Activated CD4-positive, alpha-beta memory T cell treated with anti-CD3 and anti-CD28 coated beads, Interleukin-2, amount 10 ng/mL, durations not matched to agents 7 days and 5 days (primary cell): ENCODE measurements around the gene PIGH. TPM values are rescaled to one million over a fixed set of nuclear protein-coding genes. Genes with fewer than 3 reads are reported as not detected.

Source experiments
- CTCF ChIA-PET: fragments of 350-600 bp; sonication (Branson Sonifier 250); formaldehyde crosslinking; loops from one replicate; lab custom pipeline; 2021; ENCODE audit warnings: antibody characterized with exemption, inconsistent platforms; lab: Charles Lee
- POLR2A ChIA-PET: fragments of 350-600 bp; sonication (Branson Sonifier 250); formaldehyde crosslinking; loops from one replicate; lab custom pipeline; 2021; ENCODE audit warnings: antibody characterized with exemption; lab: Charles Lee
- DNase-seq: peaks from one replicate; pipeline ENCODE4 v3.0.0-alpha.2; 2020
- H3K27ac Mint-ChIP-seq: one replicate; pipeline ENCODE4 v1.8.0; 2021; ENCODE audit warnings: mild to moderate bottlenecking, mixed read lengths
- H3K27me3 Mint-ChIP-seq: one replicate; pipeline ENCODE4 v1.8.0; 2021; ENCODE audit warnings: mixed read lengths
- H3K36me3 Mint-ChIP-seq: one replicate; pipeline ENCODE4 v1.8.0; 2021; ENCODE audit warnings: low read depth, mixed read lengths
- H3K4me1 Mint-ChIP-seq: one replicate; pipeline ENCODE4 v1.8.0; 2021; ENCODE audit warnings: mixed read lengths
- H3K4me3 Mint-ChIP-seq: one replicate; pipeline ENCODE4 v1.8.0; 2021; ENCODE audit warnings: mild to moderate bottlenecking, mixed read lengths
- H3K9me3 Mint-ChIP-seq: one replicate; pipeline ENCODE4 v1.8.0; 2021; ENCODE audit warnings: mixed read lengths
- total RNA-seq, 2 experiments: library from RNA; stranded (reverse); gene quantifications; one replicate each; pipeline ENCODE4 v1.2.3, GENCODE V29; 2021

The PIGH gene
- total RNA-seq, 2 experiments from 2014 or later = 15.7 to 16.4 TPM

DNA sequence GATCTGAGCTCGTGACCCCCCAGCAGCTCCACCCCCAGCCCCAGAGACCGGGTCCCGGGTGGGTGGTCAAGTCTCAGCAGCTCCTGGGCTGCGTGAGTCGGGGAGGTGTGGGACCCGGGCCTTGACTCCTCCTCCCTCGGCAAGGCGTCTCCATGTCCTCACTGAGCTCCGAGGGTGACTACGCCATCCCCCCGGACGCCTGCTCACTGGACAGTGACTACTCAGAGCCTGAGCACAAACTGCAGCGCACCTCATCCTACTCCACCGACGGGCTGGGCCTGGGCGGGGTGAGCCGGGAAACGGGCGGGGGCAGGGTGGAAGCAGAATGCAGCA lies 28.1 kb downstream of the PIGH start:
- no peaks in the 10 kb centered on the region for H3K9me3 Mint-ChIP-seq
- no peaks in the 10 kb centered on the region for H3K27me3 Mint-ChIP-seq
- peaks cover 6% of the 10 kb centered on the region for H3K4me1 Mint-ChIP-seq
- no peak overlapping the region for H3K27ac Mint-ChIP-seq
- CTCF ChIA-PET = interaction anchor here (0.9 to 4.8 kb wide), 22 partner anchors 9 to 212 kb away, joined by 3 to 137 read pairs (median 5); partner anchors contain the start of genes ATP6V1D, PIGH and PLEK2
- H3K4me3 Mint-ChIP-seq = no peak overlapping the region
- POLR2A ChIA-PET = interaction anchor here (0.8 to 1.9 kb wide), 6 partner anchors 28 to 147 kb away, joined by 3 to 5 read pairs (median 4); partner anchors contain the start of gene PIGH
- no peaks in the 10 kb centered on the region for H3K36me3 Mint-ChIP-seq
- DNase-seq = no peak

DNA sequence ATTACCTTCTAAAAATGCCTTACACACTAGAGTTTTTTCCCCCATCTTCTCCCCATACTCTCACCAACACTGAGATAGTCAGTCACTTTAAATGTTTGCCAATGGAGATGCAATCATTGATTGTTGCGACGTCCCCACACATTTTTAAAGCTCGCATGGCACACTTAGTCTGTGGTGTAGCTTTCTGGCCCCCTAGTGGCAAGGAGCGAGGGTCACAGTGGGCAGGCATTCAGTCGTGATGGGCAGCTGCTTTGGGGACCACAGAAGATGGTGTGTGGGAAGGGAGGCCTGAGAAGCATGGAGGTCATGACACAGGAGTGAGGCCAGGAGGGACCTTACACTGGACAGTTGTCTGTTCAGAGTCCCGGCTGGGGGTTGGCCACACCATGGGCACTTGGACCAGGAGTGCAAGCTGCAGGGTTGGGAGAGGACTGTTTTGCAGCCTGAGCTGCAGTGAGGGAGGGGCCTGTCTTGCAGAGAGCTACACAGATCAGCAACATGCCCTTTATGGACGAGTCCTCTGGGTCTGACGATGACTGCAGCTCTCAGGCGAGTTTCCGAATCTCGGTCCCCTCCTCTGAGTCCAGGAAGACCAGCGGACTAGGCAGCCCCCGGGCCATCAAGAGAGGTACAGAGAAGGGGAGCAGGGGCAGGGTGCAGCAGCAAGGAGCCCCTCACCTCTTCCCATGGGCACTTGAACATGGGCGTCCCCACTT lies 28.6 kb downstream of the PIGH start:
- H3K9me3 Mint-ChIP-seq = no peaks in the 10 kb centered on the region
- H3K27me3 Mint-ChIP-seq = no peaks in the 10 kb centered on the region
- H3K36me3 Mint-ChIP-seq = no peaks in the 10 kb centered on the region
- H3K27ac Mint-ChIP-seq = no peak overlapping the region
- H3K4me1 Mint-ChIP-seq = peaks cover 6% of the 10 kb centered on the region
- POLR2A ChIA-PET = interaction anchor here (0.8 to 1.9 kb wide), 8 partner anchors 9 to 146 kb away, joined by 3 to 5 read pairs (median 4); partner anchors contain the start of gene PIGH
- peak; percentile 71 for DNase-seq
- CTCF ChIA-PET = interaction anchor here (0.8 to 4.8 kb wide), 32 partner anchors 9 to 212 kb away, joined by 3 to 137 read pairs (median 4); partner anchors contain the start of genes ATP6V1D, PIGH, PLEK2 and TMEM229B
- H3K4me3 Mint-ChIP-seq = no peak overlapping the region

- H3K9me3 Mint-ChIP-seq = no peaks in the 10 kb centered on the region
- H3K4me1 Mint-ChIP-seq = peaks cover 6% of the 10 kb centered on the region
- no peak overlapping the region for H3K4me3 Mint-ChIP-seq
- CTCF ChIA-PET = interaction anchor here (0.9 to 4.8 kb wide), 13 partner anchors 8 to 150 kb away, joined by 3 to 137 read pairs (median 6); partner anchors contain the start of gene TMEM229B
- no peak overlapping the region for H3K27ac Mint-ChIP-seq
- POLR2A ChIA-PET = interaction anchor here (1.9 kb wide), 1 partner anchor 143 kb away, joined by 5 read pairs; no protein-coding TSS in a partner anchor
- H3K36me3 Mint-ChIP-seq = no peaks in the 10 kb centered on the region
- no peaks in the 10 kb centered on the region for H3K27me3 Mint-ChIP-seq
- no peak for DNase-seq
These were observed 29.6 kb downstream of the PIGH start for GRCh38 chr14:67570453-67570852.

- Mint-ChIP-seq H3K36me3 (no peaks in the 10 kb centered on the region), H3K27ac (no peak overlapping the region), H3K4me3 (no peak overlapping the region), H3K9me3 (no peaks in the 10 kb centered on the region), H3K4me1 (peaks cover 6% of the 10 kb centered on the region), H3K27me3 (no peaks in the 10 kb centered on the region)
- ChIA-PET CTCF (interaction anchor here (0.9 to 4.8 kb wide), 8 partner anchors 8 to 142 kb away, joined by 3 to 137 read pairs (median 6); no protein-coding TSS in a partner anchor), POLR2A (no interaction called here)
- no peak for DNase-seq
These were observed 30.3 kb downstream of the PIGH start for GRCh38 chr14:67569651-67570290.

- no peaks in the 10 kb centered on the region for H3K9me3 Mint-ChIP-seq
- POLR2A ChIA-PET = no interaction called here
- H3K4me3 Mint-ChIP-seq = no peak overlapping the region
- peaks cover 6% of the 10 kb centered on the region for H3K4me1 Mint-ChIP-seq
- no peaks in the 10 kb centered on the region for H3K27me3 Mint-ChIP-seq
- H3K36me3 Mint-ChIP-seq = no peaks in the 10 kb centered on the region
- no peak for DNase-seq
- no peak overlapping the region for H3K27ac Mint-ChIP-seq
- CTCF ChIA-PET = interaction anchor here (1.8 to 4.8 kb wide), 3 partner anchors 42 to 141 kb away, joined by 8 to 137 read pairs (median 42); no protein-coding TSS in a partner anchor
These were observed 30.9 kb downstream of the PIGH start for GRCh38 chr14:67569011-67569650.

- Mint-ChIP-seq H3K4me3 (no peak overlapping the region), H3K27me3 (no peaks in the 10 kb centered on the region), H3K27ac (no peak overlapping the region), H3K36me3 (no peaks in the 10 kb centered on the region), H3K4me1 (peaks cover 6% of the 10 kb centered on the region), H3K9me3 (no peaks in the 10 kb centered on the region)
- CTCF ChIA-PET = interaction anchor here (1.0 kb wide), 1 partner anchor 41 kb away, joined by 3 read pairs; no protein-coding TSS in a partner anchor
- DNase-seq = no peak
- POLR2A ChIA-PET = no interaction called here
These were observed 32.4 kb downstream of the PIGH start for GRCh38 chr14:67567654-67568053.

GRCh38 chr14:67566908-67567307 lies 33.2 kb downstream of the PIGH start:
- H3K4me1 Mint-ChIP-seq = peaks cover 6% of the 10 kb centered on the region
- ChIA-PET CTCF (interaction anchor here (1.0 to 1.8 kb wide), 2 partner anchors 40 to 139 kb away, joined by 3 to 6 read pairs; no protein-coding TSS in a partner anchor), POLR2A (no interaction called here)
- no peak for DNase-seq
- no peaks in the 10 kb centered on the region for H3K9me3 Mint-ChIP-seq
- H3K27me3 Mint-ChIP-seq = no peaks in the 10 kb centered on the region
- H3K27ac Mint-ChIP-seq = no peak overlapping the region
- H3K36me3 Mint-ChIP-seq = no peaks in the 10 kb centered on the region
- no peak overlapping the region for H3K4me3 Mint-ChIP-seq

DNA sequence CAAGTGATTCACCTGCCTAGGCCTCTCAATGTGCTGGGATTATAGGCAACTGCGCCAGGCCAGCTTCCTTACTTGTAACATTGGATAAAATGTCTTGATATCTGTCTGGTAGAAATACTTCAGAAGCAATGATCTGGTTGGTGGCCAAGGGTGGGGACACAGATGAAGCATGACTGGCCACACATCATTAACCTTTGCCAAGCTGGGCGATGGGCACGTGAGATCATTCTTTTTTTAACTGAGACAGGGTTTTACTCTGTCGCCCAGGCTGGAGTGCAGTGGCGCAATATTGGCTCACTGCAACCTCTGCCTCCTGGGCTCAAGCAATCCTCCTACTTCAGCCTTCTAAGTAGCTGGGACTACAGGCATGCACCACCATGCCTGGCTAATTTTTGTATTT lies 35.8 kb downstream of the PIGH start:
- no peak overlapping the region for H3K4me3 Mint-ChIP-seq
- ChIA-PET POLR2A (no interaction called here), CTCF (interaction anchor here (1.9 to 2.2 kb wide), 2 partner anchors 38 to 140 kb away, joined by 5 to 6 read pairs; no protein-coding TSS in a partner anchor)
- no peaks in the 10 kb centered on the region for H3K9me3 Mint-ChIP-seq
- DNase-seq = no peak
- peaks cover 1% of the 10 kb centered on the region for H3K27me3 Mint-ChIP-seq
- peaks cover 6% of the 10 kb centered on the region for H3K4me1 Mint-ChIP-seq
- no peaks in the 10 kb centered on the region for H3K36me3 Mint-ChIP-seq
- no peak overlapping the region for H3K27ac Mint-ChIP-seq

DNA sequence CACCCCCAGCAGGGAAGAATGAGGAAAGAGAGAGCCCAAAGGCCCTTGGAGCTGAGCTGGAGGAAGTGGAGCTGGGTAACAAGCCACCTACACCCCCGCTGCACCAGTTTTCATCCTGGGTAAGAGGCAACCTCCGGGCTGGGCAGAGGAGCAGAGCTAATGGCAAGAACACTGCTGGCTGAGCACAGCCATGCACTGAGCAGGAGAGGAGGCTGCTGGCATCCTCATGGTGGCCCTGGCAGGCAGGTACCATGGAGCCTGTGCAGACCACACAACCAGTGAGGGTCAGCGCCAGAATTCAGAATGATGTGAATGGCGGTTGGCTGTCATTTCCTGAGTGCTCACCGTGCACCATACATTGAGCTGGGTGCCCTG lies 37.3 kb downstream of the PIGH start:
- H3K27ac Mint-ChIP-seq = no peak overlapping the region
- H3K4me1 Mint-ChIP-seq = peaks cover 6% of the 10 kb centered on the region
- H3K4me3 Mint-ChIP-seq = no peak overlapping the region
- H3K36me3 Mint-ChIP-seq = no peaks in the 10 kb centered on the region
- ChIA-PET CTCF (interaction anchor here (1.8 kb wide), 1 partner anchor 8 kb away, joined by 6 read pairs; no protein-coding TSS in a partner anchor), POLR2A (no interaction called here)
- DNase-seq = no peak
- H3K27me3 Mint-ChIP-seq = peaks cover 8% of the 10 kb centered on the region
- H3K9me3 Mint-ChIP-seq = no peaks in the 10 kb centered on the region

GRCh38 chr14:67562025-67562775 lies 37.9 kb downstream of the PIGH start:
- POLR2A ChIA-PET = no interaction called here

GRCh38 chr14:67559639-67560038 lies 40.4 kb downstream of the PIGH start:
- Mint-ChIP-seq H3K4me1 (no peaks in the 10 kb centered on the region), H3K27me3 (peaks cover 10% of the 10 kb centered on the region), H3K27ac (no peak overlapping the region), H3K36me3 (no peaks in the 10 kb centered on the region), H3K9me3 (no peaks in the 10 kb centered on the region), H3K4me3 (no peak overlapping the region)
- ChIA-PET POLR2A (no interaction called here), CTCF (interaction anchor here (1.5 kb wide), 1 partner anchor 12 kb away, joined by 3 read pairs; no protein-coding TSS in a partner anchor)
- DNase-seq = no peak

More at GRCh38 chr14:67562025-67562775, 37.9 kb downstream of the PIGH start:
- H3K4me1 Mint-ChIP-seq = peaks cover 2% of the 10 kb centered on the region
- no peak for DNase-seq
- H3K27me3 Mint-ChIP-seq = peaks cover 8% of the 10 kb centered on the region
- H3K4me3 Mint-ChIP-seq = no peak overlapping the region
- H3K27ac Mint-ChIP-seq = no peak overlapping the region
- H3K9me3 Mint-ChIP-seq = no peaks in the 10 kb centered on the region
- CTCF ChIA-PET = interaction anchor here (1.2 to 1.8 kb wide), 2 partner anchors 9 to 134 kb away, joined by 4 to 6 read pairs; no protein-coding TSS in a partner anchor
- H3K36me3 Mint-ChIP-seq = no peaks in the 10 kb centered on the region

DNA sequence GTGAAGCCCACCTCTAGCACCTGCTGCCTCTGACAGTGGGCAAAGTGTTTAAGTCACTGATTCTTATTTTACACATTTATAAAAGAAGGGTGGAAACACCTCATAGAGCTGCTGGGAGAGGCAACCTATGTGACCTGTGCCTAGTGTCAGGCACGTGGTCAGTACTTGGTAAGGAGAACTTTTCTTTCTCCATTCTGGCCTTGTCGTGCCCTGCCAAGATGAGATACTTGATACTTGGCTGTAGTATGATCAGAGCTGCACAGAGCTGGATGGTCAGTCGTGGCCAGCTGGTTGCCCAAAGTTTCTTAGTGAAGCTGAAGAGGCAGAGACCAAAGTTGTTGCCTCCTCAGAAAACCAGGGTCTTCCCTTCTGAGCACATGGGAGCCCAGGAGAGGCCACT lies 42.4 kb downstream of the PIGH start:
- CTCF ChIA-PET = interaction anchor here (0.7 to 1.5 kb wide), 2 partner anchors 14 to 130 kb away, joined by 3 to 7 read pairs; no protein-coding TSS in a partner anchor

More for the DNA sequence above, 42.4 kb downstream of the PIGH start:
- Mint-ChIP-seq H3K27me3 (peaks cover 10% of the 10 kb centered on the region), H3K36me3 (no peaks in the 10 kb centered on the region), H3K9me3 (no peaks in the 10 kb centered on the region), H3K27ac (no peak overlapping the region), H3K4me3 (no peak overlapping the region), H3K4me1 (no peaks in the 10 kb centered on the region)
- POLR2A ChIA-PET = no interaction called here
- DNase-seq = no peak
